ENCODE measurements around the gene SMPX.

GRCh38 chrX:21733705-21734104, 24.2 kb downstream of the SMPX start:
- TF ChIP-seq, protein P1, sequence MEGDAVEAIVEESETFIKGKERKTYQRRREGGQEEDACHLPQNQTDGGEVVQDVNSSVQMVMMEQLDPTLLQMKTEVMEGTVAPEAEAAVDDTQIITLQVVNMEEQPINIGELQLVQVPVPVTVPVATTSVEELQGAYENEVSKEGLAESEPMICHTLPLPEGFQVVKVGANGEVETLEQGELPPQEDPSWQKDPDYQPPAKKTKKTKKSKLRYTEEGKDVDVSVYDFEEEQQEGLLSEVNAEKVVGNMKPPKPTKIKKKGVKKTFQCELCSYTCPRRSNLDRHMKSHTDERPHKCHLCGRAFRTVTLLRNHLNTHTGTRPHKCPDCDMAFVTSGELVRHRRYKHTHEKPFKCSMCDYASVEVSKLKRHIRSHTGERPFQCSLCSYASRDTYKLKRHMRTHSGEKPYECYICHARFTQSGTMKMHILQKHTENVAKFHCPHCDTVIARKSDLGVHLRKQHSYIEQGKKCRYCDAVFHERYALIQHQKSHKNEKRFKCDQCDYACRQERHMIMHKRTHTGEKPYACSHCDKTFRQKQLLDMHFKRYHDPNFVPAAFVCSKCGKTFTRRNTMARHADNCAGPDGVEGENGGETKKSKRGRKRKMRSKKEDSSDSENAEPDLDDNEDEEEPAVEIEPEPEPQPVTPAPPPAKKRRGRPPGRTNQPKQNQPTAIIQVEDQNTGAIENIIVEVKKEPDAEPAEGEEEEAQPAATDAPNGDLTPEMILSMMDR (IDR thresholded peaks at IDR 0.05; ENCODE audit: low read depth, low read length, missing input control) = no peak
- TF ChIP-seq RAD21 (IDR thresholded peaks at IDR 0.05) (no peak), RXRA (IDR thresholded peaks at IDR 0.05) (no peak), HNF4G (IDR thresholded peaks at IDR 0.05) (no peak), GABPA (IDR thresholded peaks at IDR 0.05 in 1 of 2, conservative IDR thresholded peaks at IDR 0.05 in 1 of 2) (no peak), EGR1 (IDR thresholded peaks at IDR 0.05; ENCODE audit: low read depth in 2 of 2) (no peak), SP1 (IDR thresholded peaks at IDR 0.05) (no peak), ATF3 (IDR thresholded peaks at IDR 0.05) (no peak), TAF1 (conservative IDR thresholded peaks at IDR 0.05) (no peak)
- TF ChIP-seq, protein P2, sequence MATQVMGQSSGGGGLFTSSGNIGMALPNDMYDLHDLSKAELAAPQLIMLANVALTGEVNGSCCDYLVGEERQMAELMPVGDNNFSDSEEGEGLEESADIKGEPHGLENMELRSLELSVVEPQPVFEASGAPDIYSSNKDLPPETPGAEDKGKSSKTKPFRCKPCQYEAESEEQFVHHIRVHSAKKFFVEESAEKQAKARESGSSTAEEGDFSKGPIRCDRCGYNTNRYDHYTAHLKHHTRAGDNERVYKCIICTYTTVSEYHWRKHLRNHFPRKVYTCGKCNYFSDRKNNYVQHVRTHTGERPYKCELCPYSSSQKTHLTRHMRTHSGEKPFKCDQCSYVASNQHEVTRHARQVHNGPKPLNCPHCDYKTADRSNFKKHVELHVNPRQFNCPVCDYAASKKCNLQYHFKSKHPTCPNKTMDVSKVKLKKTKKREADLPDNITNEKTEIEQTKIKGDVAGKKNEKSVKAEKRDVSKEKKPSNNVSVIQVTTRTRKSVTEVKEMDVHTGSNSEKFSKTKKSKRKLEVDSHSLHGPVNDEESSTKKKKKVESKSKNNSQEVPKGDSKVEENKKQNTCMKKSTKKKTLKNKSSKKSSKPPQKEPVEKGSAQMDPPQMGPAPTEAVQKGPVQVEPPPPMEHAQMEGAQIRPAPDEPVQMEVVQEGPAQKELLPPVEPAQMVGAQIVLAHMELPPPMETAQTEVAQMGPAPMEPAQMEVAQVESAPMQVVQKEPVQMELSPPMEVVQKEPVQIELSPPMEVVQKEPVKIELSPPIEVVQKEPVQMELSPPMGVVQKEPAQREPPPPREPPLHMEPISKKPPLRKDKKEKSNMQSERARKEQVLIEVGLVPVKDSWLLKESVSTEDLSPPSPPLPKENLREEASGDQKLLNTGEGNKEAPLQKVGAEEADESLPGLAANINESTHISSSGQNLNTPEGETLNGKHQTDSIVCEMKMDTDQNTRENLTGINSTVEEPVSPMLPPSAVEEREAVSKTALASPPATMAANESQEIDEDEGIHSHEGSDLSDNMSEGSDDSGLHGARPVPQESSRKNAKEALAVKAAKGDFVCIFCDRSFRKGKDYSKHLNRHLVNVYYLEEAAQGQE (IDR thresholded peaks at IDR 0.05) = no peak

Data from liver (tissue), 3 donors.